Skin of body (tissue), 2 donors: ENCODE results near the gene SLC26A4. TPM values are rescaled to one million over a fixed set of nuclear protein-coding genes. Genes with fewer than 3 reads are reported as not detected.
"Not testable (repeated sequence)": the region's sequence is repeated elsewhere in the genome, so short reads cannot be mapped to it uniquely, and the experiment has no call there.

Experiments used
- DNase-seq: peaks from one replicate; lab custom pipeline; 2025; lab: John Stamatoyannopoulos, UW
- total RNA-seq: library from RNA; depleted of rRNA; stranded (reverse); fragments of >200 nt; gene quantifications from one replicate; pipeline ENCODE4 v1.2.3, GENCODE V29; 2014

The SLC26A4 gene
- total RNA-seq, result 1.1 TPM

- no peak for DNase-seq
Measured at GRCh38 chr7:107660381-107661080, at the start of gene SLC26A4. SLC26A4 (plus strand) TSS chr7:107660828; CDS start chr7:107661642, 814 bp downstream.

GRCh38 chr7:107613439-107613838, 47.2 kb upstream of the SLC26A4 start:
- DNase-seq, result no peak

- DNase-seq, result no peak
Measured at GRCh38 chr7:107613948-107614347, 46.7 kb upstream of the SLC26A4 start.

GRCh38 chr7:107614425-107614824, 46.2 kb upstream of the SLC26A4 start:
- no peak for DNase-seq

- DNase-seq, result no peak
Measured at GRCh38 chr7:107615910-107616680, 44.5 kb upstream of the SLC26A4 start.

GRCh38 chr7:107622429-107622828, 38.2 kb upstream of the SLC26A4 start:
- DNase-seq, result no peak

- no peak for DNase-seq
Measured at GRCh38 chr7:107622894-107623293, 37.7 kb upstream of the SLC26A4 start.

GRCh38 chr7:107627002-107627401, 33.6 kb upstream of the SLC26A4 start:
- DNase-seq, result no peak

GRCh38 chr7:107628461-107629064, 32.1 kb upstream of the SLC26A4 start:
- no peak for DNase-seq

- no peak for DNase-seq
Measured at GRCh38 chr7:107630342-107630741, 30.3 kb upstream of the SLC26A4 start.

- DNase-seq, result no peak
Measured at GRCh38 chr7:107631588-107632491, 28.8 kb upstream of the SLC26A4 start.

- no peak for DNase-seq
Measured at GRCh38 chr7:107632492-107632865, 28.1 kb upstream of the SLC26A4 start.

GRCh38 chr7:107638594-107638993, 22.0 kb upstream of the SLC26A4 start:
- no peak for DNase-seq

GRCh38 chr7:107639070-107639469, 21.6 kb upstream of the SLC26A4 start:
- DNase-seq, result not testable (repeated sequence)

GRCh38 chr7:107641676-107642075, 19.0 kb upstream of the SLC26A4 start:
- DNase-seq, result no peak

GRCh38 chr7:107642501-107642900, 18.1 kb upstream of the SLC26A4 start:
- no peak for DNase-seq

- DNase-seq, result no peak
Measured at GRCh38 chr7:107643407-107643806, 17.2 kb upstream of the SLC26A4 start.

- no peak for DNase-seq
Measured at GRCh38 chr7:107643938-107644308, 16.7 kb upstream of the SLC26A4 start.

- peak; percentile 61 for DNase-seq
Measured at GRCh38 chr7:107644309-107644974, 16.2 kb upstream of the SLC26A4 start.

- no peak for DNase-seq
Measured at GRCh38 chr7:107652642-107653041, 8.0 kb upstream of the SLC26A4 start.

- no peak for DNase-seq
Measured at GRCh38 chr7:107658467-107658866, 2.2 kb upstream of the SLC26A4 start.
